Superior temporal gyrus (tissue), 1 donor: ENCODE measurements around the gene AK1.
"Not testable (repeated sequence)": the region's sequence is repeated elsewhere in the genome, so short reads cannot be mapped to it uniquely, and the experiment has no call there.

Experiments
- DNase-seq: peaks from one replicate; pipeline ENCODE4 v3.0.0-alpha.2; 2016; ENCODE audit errors: extremely low spot score

AK1 gene

DNA sequence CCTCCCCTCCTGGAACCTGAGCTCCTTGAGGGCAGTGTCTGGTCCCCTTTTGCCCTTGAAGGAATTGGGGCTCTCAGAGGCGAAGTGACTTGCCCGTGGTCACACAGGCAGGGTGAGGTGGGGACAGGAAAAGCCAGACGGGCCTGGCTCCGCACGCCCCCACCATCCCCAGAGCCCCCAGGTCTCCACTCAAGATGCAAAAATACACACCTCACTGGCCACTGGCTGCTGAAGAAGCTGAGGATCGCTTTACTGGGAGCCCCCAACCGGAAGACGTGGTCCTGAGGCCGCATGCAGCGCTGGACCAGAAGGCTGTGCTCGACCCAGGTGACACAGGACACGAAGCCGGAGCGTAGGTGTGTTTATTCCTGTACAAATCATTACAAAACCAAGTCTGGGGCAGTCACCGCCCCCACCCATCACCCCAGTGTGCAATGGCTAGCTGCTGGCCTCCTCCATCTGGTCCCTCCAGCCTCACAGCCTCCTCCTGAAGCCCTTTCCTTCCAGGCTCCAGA, 7.6 kb upstream of the AK1 start:
- no peak for DNase-seq

DNA sequence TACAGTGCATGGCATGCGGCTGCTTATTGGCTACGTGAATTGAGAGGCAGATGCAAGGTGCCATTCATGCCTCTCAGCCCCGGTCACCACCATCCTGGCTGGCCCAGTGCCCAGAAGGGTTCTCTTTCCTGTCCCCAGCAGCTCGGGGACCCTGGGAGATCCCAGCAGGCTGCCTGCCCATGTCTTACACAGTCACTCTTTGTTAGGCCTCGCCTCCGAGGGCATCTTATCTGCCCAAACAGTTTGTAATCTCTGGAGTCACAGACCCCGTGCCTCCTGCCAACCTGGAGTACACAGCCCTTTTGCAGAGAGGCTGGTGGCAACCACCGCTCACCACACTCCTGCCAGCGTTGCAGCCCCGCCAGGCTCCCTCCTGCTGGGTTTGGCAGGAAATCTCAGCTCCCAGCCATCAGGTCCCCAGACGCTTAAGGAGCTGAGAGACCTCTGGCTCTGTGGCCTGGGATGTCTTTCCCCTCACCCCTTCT, 7.0 kb upstream of the AK1 start:
- no peak for DNase-seq

DNA sequence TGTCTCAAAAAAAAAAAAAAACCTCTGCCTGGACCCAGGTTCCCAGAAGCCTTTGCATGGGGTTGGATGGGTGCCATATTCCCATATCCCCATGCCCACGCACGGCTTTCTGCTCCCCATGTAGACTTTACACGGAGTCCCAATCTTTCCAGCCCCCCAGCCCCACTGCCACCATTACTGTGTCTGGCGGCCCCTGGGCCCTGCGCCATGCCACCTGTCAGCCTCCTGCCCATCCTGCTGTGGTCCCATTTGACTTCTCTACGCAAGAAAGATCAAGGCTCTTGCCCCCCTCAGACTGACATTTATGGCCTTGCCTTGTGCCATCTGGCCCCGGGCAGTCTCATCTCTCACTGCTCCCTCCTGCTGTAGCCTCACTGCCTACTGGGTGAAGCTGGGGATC, 6.5 kb upstream of the AK1 start:
- DNase-seq, result no peak

DNA sequence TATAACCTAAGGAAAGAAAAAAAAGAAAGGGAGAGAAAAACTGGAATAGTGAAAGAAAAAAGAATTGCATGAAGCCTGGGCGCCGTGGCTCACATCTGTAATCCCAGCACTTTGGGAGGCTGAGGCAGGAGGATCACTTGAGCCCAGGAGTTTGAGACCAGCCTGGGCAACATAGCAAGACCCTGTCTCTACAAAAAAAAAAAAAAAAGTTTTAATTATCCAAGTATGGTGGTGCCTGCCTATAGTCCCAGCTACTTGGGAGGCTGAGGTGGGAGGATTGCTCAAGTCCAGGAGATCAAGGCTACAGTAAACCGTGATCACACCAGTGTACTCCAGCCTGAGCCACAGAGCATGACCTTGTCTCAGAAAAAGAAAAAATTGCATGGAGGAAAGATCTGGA, 4.2 kb upstream of the AK1 start:
- DNase-seq, result not testable (repeated sequence)

DNA sequence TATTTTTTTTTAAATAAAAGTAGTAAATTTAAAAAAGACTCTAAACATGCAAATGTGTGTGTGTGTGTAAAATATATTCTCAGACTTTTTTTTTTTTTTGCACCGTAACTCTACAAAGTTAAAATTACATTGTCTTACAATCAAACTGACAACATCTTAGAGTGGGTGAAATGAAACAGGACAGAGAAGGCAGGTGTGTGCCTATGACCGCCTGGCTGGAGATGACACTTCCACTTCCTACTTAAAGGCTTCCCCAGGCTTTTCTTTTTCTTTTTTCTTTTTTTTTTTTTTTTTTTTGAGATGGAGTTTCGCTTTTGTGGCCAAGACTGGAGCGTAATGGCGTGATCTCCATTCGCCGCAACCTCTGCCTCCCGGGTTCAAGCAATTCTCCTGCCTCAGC, 2.7 kb upstream of the AK1 start:
- DNase-seq, result no peak

DNA sequence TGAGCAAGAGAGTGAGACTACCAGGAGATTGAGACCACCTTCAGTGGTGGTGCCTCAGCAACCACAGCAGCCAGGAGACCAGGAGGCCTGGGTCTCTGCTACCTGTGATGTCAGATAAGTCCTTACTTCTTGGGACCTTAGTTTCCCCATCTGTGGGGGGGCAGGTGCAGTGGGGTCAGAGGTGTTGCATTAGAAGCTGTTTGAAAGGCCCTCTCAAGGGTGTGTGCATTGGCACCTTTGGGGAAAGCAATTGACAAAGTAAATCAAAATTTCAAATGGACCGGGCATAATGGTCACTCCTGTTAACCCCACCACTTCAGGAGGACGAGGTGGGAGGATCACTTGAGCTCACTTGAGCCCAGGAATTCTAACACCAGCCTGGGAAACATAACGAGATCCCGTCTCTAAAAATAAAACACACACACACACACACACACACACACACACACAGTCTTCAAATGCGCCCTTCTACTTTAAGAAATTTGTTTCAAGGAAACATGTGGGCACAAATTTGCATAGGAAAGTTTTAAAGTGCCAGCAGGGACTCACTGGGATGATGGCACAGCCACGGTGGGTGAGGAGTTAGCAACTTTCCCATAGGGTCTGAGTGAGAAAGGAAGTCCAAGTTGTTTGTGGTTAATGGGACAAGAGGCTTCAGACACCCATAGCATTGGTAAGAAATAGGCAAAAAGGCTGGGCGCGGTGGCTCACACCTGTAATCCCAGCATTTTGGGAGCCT, 1.3 kb upstream of the AK1 start:
- DNase-seq, result no peak

DNA sequence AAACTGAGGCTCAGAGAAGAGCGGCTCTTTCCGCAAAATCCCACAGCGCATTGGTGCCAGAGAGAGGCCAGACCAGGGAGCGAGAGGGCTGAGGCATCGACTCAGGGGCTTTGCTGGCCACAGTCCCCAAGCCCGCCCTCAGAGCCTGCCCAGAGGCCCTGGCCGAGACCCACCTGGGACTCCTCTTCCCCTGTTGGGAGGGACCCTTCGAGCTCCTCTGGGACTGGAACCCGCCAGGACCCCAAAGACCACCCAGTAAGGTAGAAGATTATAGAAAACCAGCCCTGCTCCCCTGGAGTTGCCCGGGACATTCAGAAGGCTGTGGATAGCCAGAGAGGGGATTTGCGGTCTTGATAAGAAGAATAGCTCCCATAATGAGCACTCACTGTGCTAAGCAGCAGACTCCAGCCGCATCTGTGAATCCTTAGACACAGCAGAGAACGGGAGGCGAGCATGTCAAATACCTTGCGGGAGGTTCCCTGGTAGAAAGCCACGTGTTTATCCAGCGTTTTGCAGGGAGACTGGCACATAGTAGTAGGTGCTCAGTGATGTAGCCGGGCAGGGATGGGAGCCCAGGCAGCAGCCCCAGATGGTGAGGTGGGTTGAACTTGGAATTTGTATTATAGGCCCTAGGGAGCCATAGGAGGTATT, 651 bp upstream of the AK1 start:
- DNase-seq, result no peak

DNA sequence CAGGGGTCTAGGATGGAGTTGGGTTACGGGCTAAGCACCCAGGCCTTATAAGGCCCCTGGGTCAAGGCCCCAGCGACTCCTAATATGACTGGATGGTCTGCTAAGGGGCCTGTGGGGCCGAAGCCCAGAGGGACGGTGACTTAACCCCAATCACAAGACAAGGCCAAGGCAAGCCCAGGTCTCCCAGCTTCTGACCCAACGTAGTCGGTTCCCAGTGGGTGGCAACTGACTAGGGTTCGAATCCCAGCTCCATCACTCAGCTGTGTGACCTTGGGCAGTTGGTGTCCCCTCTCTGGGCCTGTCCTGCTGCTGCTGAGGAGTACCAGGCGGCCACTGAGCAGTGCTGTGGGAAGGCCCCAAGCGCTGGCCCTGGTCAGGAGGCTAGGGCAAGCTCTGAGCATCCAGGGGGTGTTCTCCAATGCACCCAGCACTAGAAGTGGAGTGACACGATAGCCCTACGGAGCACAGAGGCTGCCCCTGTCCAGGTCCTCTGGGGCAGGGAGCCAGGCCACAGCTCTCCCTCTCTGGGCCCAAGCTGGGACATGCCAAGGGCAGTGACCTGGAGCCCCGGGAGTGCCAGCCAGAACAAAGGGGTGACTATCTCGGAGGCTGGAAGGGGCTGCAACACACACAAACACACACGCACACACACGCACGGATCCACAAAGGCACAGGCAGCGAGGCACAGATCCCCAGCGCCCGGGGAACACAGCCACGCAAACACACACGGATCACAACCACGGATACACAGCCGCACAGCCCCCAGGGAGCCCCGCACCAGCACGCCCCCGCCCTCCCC, 512 bp downstream of the AK1 start:
- DNase-seq, result peak; percentile 33

DNA sequence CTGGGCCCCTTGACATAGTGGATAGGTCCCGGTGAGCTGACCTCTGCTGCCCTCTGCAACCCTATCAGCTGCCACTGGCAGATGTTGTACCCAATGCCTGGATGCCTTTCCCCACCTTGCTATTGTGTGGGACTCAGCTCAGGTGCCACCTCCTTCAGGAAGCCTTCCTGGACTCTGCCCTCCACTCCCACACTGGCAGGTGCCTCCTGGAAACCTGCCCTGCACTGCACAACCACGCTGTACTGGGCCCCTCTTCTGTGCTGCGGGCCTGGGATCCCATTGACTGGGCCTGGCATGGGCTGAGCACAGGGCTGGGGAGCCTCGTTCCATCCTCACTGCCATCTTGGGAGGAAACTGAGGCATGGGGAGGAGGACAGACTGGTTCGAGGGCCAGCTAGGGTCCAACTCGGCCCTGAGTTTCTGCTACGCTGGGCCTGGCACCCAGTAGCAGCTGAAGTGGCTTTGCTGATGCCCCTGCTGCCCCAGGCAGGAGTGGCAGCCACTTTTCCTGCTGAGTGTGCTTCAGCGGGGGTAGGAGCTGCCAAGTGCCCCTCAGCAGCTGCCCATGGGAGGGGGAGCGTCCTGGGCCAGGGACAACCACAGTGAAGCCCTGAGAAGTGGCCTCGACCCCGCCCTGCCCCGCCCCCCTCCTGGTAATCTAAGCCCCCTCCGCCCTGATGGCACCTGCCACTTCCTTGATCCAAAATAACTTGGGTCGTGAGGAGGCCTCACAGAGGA, 1.3 kb downstream of the AK1 start:
- DNase-seq, result no peak

DNA sequence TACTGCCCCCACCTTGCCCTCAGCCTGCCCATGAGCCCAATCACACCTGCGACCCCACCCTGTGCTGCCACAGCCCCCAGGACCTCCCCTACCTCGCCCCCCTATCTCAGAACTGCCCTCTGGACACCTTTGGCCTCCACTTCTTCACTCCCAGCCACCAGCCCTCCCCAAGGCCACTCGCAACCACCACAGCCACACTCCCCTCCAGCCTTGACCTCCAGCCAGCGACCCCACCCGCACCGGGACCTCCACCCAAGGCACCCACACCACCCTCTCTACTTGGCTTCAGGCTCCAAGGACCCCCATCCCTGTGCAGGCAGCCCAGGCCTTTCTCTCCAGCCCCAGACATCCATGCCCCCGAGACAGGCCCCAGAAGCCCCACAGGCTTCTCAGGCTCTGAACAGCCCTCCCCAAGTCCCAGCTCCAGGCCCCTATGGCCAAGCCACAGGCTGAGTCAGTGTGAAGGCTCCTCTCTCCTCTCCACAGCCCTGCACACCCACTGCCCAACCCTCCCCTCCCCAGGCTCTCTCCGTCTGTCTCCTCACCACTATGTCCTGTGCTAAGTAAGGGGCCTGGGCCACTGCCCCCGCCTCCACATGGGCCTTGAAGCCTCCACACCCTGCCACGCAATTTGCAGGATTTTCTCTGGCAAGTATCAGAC, 2.0 kb downstream of the AK1 start:
- no peak for DNase-seq

DNA sequence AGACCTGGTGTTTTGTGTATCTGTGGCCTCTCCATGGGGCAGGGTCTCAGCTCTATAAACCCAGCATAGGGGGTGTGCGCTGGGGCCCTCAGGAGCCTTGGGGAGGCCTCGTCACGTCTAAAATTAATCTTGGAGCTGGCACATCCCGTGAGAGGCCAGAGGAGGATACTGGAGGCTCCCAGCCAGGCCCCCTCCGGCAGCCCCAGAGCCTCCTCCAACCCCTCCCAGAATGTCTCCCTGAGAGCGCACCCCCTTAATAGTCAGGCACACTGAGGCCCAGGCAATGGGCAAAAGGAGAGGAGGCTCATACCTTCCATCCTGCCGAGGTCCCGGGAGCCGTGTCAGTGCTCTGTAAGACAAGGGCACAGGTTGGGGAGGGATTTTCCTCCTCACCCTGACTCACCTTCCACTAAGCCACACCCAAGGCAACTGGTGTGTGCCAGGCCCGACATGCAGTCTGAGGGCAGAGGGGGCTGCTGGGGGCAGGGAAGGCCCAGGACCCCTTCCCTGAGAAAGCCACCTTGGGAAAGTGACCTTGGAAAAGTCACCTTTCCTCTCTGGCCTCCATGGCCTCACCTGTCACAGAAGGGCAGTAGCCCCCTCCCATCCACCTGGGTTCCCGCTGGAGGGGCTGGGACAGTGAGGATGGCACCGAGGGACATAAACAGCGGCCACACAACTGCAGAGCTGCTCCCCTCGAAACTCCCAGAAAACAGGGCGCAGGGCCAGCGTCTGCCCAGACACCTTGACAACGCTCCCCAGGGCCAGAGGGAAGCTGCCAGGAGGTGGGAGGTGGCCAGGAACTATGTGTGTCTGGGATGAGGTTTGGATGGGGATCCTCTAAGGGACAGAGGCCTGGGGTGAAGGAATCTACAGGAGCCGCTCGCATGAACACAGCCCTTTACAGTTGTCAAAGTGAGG, 2.9 kb downstream of the AK1 start:
- no peak for DNase-seq

DNA sequence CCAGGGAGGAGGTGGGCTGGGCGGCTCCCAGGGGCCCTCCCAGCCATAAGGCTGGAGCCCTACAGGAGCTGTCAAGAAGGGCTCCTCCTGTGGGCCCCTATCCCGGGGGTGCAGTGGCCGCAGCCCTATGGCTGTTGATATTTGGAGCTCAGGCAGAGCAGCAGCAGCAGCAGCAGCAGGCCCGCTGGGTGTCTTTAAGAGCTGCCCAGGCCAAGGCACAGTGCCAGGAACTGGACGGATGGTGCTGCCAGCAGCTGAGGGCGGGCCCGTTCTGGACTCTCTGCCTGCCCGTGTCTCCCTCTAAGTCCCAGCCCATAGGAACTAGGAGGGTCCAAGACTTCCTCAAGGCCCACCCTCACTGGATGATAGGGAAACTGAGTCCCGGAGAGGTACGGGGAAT, 3.6 kb downstream of the AK1 start:
- peak; percentile 86 for DNase-seq

DNA sequence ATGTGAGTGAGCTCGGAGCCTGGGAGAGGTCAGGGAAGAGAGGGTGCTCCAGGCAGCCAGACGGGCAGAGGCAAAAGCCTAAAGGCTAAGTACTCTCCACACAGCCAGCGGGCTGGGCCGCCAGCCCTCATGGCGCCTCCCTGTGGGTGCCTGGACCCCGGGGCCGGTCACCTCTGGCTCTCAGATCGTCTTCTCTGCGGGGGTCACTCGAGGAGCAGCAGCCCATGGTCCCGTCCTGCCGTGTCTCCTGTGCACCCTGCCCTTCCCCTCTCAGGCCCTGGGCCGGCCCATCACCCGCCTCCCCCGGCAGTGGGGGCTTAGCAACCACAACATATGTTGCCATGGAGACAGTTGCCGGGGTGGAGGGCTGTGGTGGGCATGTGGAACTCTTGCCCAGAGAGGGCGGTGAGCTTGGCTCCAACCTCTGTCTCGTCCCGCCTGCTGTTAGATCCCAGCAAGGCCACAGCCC, 4.2 kb downstream of the AK1 start:
- peak; percentile 17 for DNase-seq

DNA sequence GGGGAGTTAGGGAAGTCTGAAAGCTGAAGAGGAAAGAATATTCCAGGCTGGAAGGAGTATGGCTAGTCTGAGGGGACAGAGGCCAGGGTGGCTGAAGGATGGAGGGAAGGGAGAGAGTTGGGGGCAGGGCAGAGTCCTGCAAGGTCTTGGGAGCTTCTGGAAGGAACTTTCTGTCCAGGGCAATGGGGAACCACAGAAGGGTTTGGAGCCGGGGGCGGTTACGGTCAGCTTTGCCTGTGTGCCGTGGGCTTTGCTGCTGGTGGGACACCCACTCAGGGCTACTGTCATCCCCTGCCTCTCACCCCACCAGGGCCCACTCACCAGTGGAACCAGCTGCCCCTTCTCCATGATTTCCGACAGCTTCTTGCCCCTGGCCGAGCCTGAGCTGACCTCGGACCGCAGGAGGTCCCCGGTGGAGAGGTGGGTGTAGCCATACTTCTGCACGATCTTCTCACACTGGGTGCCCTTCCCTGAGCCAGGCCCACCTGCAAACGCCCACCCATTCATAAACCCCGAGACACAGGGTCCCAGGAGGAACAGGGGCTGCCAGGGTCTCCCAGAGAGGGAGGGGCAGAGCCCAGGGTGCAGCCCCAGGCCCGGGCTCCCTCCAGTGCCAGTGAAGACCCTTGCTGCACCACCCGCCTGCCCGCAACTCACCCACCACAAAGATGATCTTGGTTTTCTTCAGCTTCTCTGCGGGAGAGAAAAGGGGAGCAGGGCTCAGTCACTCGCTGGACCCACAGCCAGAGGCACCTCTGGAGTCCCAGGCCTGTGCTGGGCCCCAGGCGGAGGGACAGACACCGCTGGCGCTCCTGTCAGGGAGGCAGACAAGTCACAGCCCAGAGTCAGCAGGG, 4.9 kb downstream of the AK1 start:
- no peak for DNase-seq

DNA sequence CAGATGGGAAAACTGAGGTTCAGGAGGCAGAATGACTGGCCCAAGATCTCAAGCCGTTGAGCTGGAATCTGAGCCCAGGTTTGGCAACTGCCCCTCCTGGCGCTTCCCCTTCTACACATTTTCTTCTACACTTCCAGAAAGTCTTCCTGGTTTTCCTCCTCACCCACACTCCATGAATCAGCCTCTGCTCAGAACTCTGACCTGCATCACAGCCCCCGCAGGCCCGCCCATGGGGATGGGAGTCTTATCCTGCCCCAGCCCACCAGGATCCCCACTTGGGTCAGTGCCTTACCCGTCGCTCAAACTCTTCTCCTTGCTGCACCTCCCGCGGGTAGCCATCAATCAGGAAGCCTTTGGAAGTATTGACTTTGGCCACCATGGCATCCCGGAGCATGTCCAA, 5.9 kb downstream of the AK1 start:
- no peak for DNase-seq

DNA sequence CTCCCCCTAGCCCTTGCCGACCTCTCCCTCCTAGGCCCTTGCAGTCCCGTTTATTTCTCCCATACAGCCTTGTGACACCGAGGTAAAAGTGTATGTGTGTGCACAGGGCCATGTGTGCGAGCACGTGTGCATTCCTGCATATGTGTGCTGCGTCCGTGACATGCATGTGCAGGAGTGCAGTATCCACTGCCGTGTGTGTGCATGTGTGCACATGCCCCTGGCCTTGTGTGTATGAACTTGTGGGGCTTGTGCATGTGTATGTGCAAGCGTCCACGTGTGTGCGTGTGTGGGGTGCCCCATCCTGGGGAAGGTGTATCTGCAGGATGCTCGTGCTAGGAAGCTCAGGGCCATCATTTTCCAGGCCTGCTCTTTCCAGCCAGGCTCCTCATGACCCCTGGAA, 6.6 kb downstream of the AK1 start:
- DNase-seq, result no peak

DNA sequence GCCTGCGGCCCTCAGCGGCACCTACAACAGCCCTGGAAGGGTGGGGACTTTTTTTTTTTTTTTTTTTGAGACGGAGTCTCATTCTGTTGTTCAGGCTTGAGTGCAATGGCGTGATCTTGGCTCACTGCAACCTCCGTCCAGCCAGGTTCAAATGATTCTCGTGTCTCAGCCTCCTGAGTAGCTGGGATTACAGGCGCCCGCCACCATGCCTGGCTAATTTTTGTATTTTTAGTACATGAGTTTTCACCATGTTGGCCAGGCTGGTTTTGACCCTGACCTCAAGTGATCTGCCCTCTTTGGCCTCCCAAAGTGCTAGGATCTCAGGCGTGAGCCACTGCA, 7.4 kb downstream of the AK1 start:
- not testable (repeated sequence) for DNase-seq

DNA sequence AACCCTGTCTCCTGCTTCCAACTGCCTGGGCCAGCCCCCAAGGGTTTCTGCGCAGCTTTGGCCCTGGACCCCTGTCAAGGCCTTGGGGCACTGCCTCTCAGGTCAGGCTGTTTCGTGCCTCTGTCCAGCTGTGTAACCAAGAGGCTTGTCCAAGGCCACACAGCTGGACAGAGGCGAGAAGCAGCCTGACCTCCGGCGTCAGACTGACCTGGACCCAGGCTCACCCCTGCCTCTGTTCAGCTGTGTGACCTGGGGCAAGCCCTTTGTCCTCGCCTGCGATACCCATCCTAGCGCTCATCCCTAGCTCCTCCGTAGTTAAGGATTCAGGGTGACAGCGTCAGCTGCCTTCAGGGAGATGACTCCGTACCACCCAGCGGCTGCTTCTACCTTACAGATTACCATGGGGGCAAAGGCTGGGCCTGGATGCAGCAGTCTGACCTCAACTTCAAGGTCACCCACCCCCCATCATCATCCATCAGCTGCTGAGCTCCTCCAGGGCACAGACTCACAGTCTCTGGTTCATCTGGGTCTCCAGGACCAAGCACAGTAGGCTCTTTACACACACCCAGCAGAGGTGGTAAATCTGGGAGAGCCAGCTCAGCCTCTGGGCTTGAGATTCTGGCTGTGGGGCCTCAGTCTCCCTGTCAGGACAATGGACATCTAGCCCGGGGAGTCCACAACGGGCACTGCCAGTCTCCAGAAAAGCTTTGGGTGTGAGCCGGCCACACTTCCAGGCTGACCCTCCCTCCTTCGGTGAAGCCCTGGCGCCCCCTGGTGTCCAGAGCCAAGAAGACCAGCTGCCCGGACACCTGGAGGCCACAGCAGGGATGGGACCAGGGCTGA, 7.9 kb downstream of the AK1 start:
- peak; percentile 83 for DNase-seq
